K562 (cell line): ENCODE results near the gene AIMP2. TPM values are rescaled to one million over a fixed set of nuclear protein-coding genes. Genes with fewer than 3 reads are reported as not detected.

Experiments
- ATAC-seq: fragments of 200-7000 bp; cut with Tn5 transposase; 3 replicates; pipeline ENCODE4 v1.9.1; 2020; ENCODE audit warnings: moderate library complexity
- BruUV-seq: library from RNA; stranded (reverse); fragments of 400-500 nt; replicated peaks from 2 replicates; lab custom pipeline; 2021; lab: Mats Ljungman, UMichigan
- CTCF ChIA-PET: fragments of 300-600 bp; formaldehyde crosslinking; extraction: SDS; loops from one replicate; lab custom pipeline; 2021; ENCODE audit warnings: low intra/inter-chr PET ratio; lab: Yijun Ruan, JAX
- POLR2A ChIA-PET: fragments of 300-600, 350-650 bp; sonication (Branson Sonifier 250); formaldehyde crosslinking; extraction: SDS; loops from one replicate; lab custom pipeline; 2021; ENCODE audit warnings: antibody characterized with exemption, inconsistent platforms; lab: Yijun Ruan, JAX
- DNase-seq, 4 experiments: peaks; one replicate each; pipeline versions ENCODE4 v3.0.0 to v3.0.0-alpha.2; 2011 to 2018; ENCODE audit warnings: low spot score in 3 of 4, mixed read lengths in 3 of 4; ENCODE audit errors: extremely low read depth in 1 of 4
- FAIRE-seq: peaks from 2 replicates; lab custom pipeline; 2011; peaks lifted over from hg19 to GRCh38; lab: Jason Lieb, UNC
- H2AFZ ChIP-seq: 2 replicates; pipeline ENCODE4 v1.6.0; 2011; ENCODE audit warnings: low read depth, low read length, control low read depth, inconsistent platforms
- H3K27ac ChIP-seq: fragments of 200-600 bp; 3 replicates; pipeline ENCODE4 v1.8.0; 2011; ENCODE audit warnings: low read depth, mild to moderate bottlenecking, control low read depth, inconsistent platforms, low read length, moderate library complexity, mixed read lengths; ENCODE audit errors: extremely low read depth
- H3K27me3 ChIP-seq, 2 experiments: fragments of 300-600 bp in 1 of 2; 2 replicates in 1 of 2; 3 replicates in 1 of 2; pipeline versions ENCODE4 v1.6.0 to v1.8.0; 2011; ENCODE audit warnings: inconsistent platforms in 2 of 2, low read length in 2 of 2, mild to moderate bottlenecking in 1 of 2, mixed read lengths in 1 of 2, moderate library complexity in 1 of 2; ENCODE audit not compliant: control insufficient read depth in 2 of 2, insufficient read depth in 2 of 2
- H3K36me3 ChIP-seq: fragments of 300-600 bp; 3 replicates; pipeline ENCODE4 v1.8.0; 2011; ENCODE audit warnings: mild to moderate bottlenecking, low read length, inconsistent platforms; ENCODE audit not compliant: control insufficient read depth, insufficient read depth
- H3K4me1 ChIP-seq, 2 experiments: fragments of 200-600 bp in 1 of 2; replicated peaks in 1 of 2; 2 replicates in 1 of 2; 3 replicates in 1 of 2; pipeline versions ENCODE4 v1.5.1 to v1.8.0; 2011; ENCODE audit warnings: inconsistent platforms in 2 of 2, low read length in 2 of 2, mild to moderate bottlenecking in 1 of 2, mixed read lengths in 1 of 2, moderate library complexity in 1 of 2; ENCODE audit not compliant: control insufficient read depth in 2 of 2, insufficient read depth in 2 of 2
- H3K4me2 ChIP-seq: 2 replicates; pipeline ENCODE4 v1.6.1; 2011; ENCODE audit warnings: low read length, control low read depth, inconsistent platforms, mixed read lengths; ENCODE audit not compliant: insufficient read depth
- H3K4me3 ChIP-seq: fragments of 200-600 bp; sonication (generic), shearing (Covaris generic); 2 replicates; pipeline ENCODE4 v1.5.1; 2016; ENCODE audit warnings: control low read depth, inconsistent platforms
- H3K79me2 ChIP-seq: fragments of 200-600 bp; 3 replicates; pipeline ENCODE4 v1.8.0; 2011; ENCODE audit warnings: low read length, inconsistent platforms; ENCODE audit not compliant: control insufficient read depth, insufficient read depth
- H3K9ac ChIP-seq, 2 experiments: 2 replicates each; pipeline versions ENCODE4 v1.6.0 to v1.6.1; 2011; ENCODE audit warnings: low read depth in 2 of 2, low read length in 2 of 2, control low read depth in 1 of 2, inconsistent platforms in 1 of 2, mild to moderate bottlenecking in 1 of 2, mixed read lengths in 1 of 2; ENCODE audit not compliant: insufficient read depth in 1 of 2
- H3K9me1 ChIP-seq: one replicate; pipeline ENCODE4 v1.6.0; 2011; ENCODE audit warnings: inconsistent platforms, mild to moderate bottlenecking, low read length, moderate library complexity; ENCODE audit not compliant: control insufficient read depth, insufficient read depth
- H3K9me3 ChIP-seq: replicated peaks from 2 replicates; pipeline ENCODE4 v1.5.1; 2011; ENCODE audit warnings: low read depth, low read length, inconsistent platforms; ENCODE audit not compliant: control insufficient read depth, insufficient read depth
- H4K20me1 ChIP-seq: replicated peaks from 2 replicates; pipeline ENCODE4 v1.6.1; 2011; ENCODE audit warnings: low read length, inconsistent platforms, mixed read lengths; ENCODE audit not compliant: control insufficient read depth, insufficient read depth
- DEAF1 ChIP-seq: fragments of 450-650 bp; formaldehyde crosslinking; IDR thresholded peaks from 2 replicates; pipeline ENCODE4 v1.4.0; 2020; ENCODE audit warnings: mild to moderate bottlenecking, moderate library complexity
- ELF1 ChIP-seq: fragments of 200-800 bp; sonication (Bioruptor generic); IDR thresholded peaks from 2 replicates; pipeline ENCODE4 v1.6.1; 2016; ENCODE audit warnings: missing genetic modification characterization, missing compliant biosample characterization
- ELK1 ChIP-seq: sonication (generic); formaldehyde crosslinking; IDR thresholded peaks from 2 replicates; pipeline ENCODE4 v1.8.1; 2022; ENCODE audit warnings: missing genetic modification reagents
- KAT8 ChIP-seq: fragments of 450-650 bp; IDR thresholded peaks from 2 replicates; pipeline ENCODE4 v1.6.1; 2016; ENCODE audit warnings: low read depth, mild to moderate bottlenecking
- NUFIP1 ChIP-seq: fragments of 450-650 bp; IDR thresholded peaks from 2 replicates; pipeline ENCODE4 v1.6.1; 2018; ENCODE audit not compliant: partially characterized antibody
- POLR2G ChIP-seq: fragments of 200-400 bp; formaldehyde crosslinking; IDR thresholded peaks from 2 replicates; pipeline ENCODE4 v1.6.1; 2017; ENCODE audit warnings: low read depth, mild to moderate bottlenecking, antibody characterized with exemption, low read length, moderate library complexity
- RBM14 ChIP-seq: fragments of 200-400 bp; formaldehyde crosslinking; IDR thresholded peaks from 2 replicates; pipeline ENCODE4 v1.6.1; 2018; ENCODE audit warnings: low read depth, mild to moderate bottlenecking, low read length, moderate library complexity, borderline replicate concordance; ENCODE audit not compliant: insufficient read depth
- SPI1 ChIP-seq: IDR thresholded peaks from 2 replicates; pipeline ENCODE4 v1.6.1; 2011; ENCODE audit warnings: low read depth, low read length, control low read depth, borderline replicate concordance
- TARDBP ChIP-seq: fragments of 450-650 bp; IDR thresholded peaks from 2 replicates; pipeline ENCODE4 v1.6.1; 2016
- ZBTB2 ChIP-seq: fragments of 450-650 bp; IDR thresholded peaks from 2 replicates; pipeline ENCODE4 v1.6.1; 2016; ENCODE audit warnings: antibody characterized with exemption
- ZNF174 ChIP-seq: fragments of 250-450 bp; sonication (Bioruptor Pico); IDR thresholded peaks from 2 replicates; pipeline ENCODE4 v1.4.0; 2020; ENCODE audit warnings: mild to moderate bottlenecking
- ZNF696 ChIP-seq: fragments of 250-450 bp; sonication (Bioruptor Pico); conservative IDR thresholded peaks from 2 replicates; pipeline ENCODE4 v1.4.0; 2020; ENCODE audit warnings: mild to moderate bottlenecking, moderate library complexity
- ZNF699 ChIP-seq: fragments of 250-450 bp; sonication (Bioruptor Pico); IDR thresholded peaks from 2 replicates; pipeline ENCODE4 v1.8.0; 2021; ENCODE audit warnings: mild to moderate bottlenecking, moderate library complexity; ENCODE audit not compliant: insufficient replicate concordance
- WGBS: fragments of 100-300 bp; shearing (Covaris generic); methylation state at CpG from one replicate; pipeline ENCODE4 v1.1.6; 2016; ENCODE audit warnings: low coverage, mixed read lengths; ENCODE audit not compliant: insufficient coverage; ENCODE audit errors: missing lambda C conversion rate; 5-methylcytosine and 5-hydroxymethylcytosine counted together
- in situ Hi-C: fragments of 300-500 bp; cut with MboI; formaldehyde crosslinking; loops from 4 replicates; pipeline ENCODE4 v1.15.0; 2018; ENCODE audit warnings: inconsistent platforms, mixed read lengths
- intact Hi-C: fragments of 100-400 bp; cut with micrococcal nuclease; formaldehyde crosslinking; loops from 2 replicates; pipeline ENCODE4 v1.14.2; 2022
- polyA plus RNA-seq, 8 experiments: library from polyadenylated mRNA; depleted of rRNA in 4 of 8; stranded (reverse) in 5 of 8; unstranded in 3 of 8; fragments of >200 nt; fragmentation: Nextera tagmentation in 2 of 8; fragmentation: Illumina TruSeq in 1 of 8; extraction: Ambion mirVana in 2 of 8; extraction: Trizol in 1 of 8; gene quantifications; 2 replicates each; pipeline versions ENCODE4 v1.2.1 to v1.2.3, GENCODE V29; 2011 to 2014; ENCODE audit warnings: inconsistent platforms in 1 of 8, missing spikeins in 1 of 8
- total RNA-seq, 7 experiments: library from RNA; depleted of rRNA in 6 of 7; stranded (reverse); fragments of >200 nt in 6 of 7; fragmentation: Illumina TruSeq in 2 of 7; extraction: Trizol in 2 of 7; gene quantifications; 2 replicates each; pipeline versions ENCODE4 v1.2.1 to v1.2.3, GENCODE V29; 2011 to 2021; ENCODE audit warnings: low replicate concordance in 1 of 7

Gene AIMP2
- total and polyA plus RNA-seq, 9 of the 15 experiments (the other 6 are each of a cell fraction or from before 2014, with no cell fraction given): 47.5 to 84.9 (median 63.5) TPM

DNA sequence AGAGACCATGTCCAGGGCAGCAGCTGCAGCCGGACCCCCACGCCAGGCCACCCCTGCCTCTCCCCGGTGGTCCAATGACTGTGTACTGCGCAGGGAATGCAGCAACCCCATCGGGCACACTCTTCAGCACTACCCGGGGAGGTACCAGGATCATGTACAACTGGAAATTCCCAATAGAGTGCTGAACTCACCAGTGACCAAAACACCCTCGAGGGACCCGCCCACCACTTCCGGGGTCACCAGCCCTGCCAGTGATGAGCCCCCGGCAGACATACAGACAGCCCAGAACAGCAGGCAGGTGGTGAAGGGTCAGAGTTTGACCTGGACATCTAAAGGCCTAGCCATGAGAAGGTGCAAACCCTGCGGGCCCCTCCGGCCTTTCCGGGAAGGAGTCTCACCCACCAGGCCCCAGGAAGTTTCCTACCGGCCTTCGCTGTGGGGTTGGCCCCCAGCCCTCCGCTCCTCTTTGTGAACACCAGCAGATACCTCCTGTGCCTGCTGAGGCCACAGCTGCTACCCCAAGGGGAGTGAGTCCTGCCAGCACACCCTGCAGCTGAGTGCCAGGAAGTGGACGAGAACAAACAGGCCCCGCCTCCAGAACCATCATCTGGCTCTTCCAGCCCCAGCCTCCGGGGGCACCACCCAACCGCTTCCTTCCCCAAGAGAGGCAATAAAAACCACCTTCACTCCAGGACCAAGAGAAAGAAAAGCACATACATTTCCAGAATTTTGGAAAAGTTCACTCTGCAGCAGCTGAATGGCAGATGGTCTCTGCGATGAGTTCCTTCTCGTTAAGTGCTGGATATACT is 17.1 kb downstream of the AIMP2 start:
- H4K20me1 ChIP-seq: peaks cover 17% of the 10 kb centered on the region
- H3K4me3 ChIP-seq: no peak overlapping the region
- peaks cover 94% of the 10 kb centered on the region for H3K36me3 ChIP-seq
- H2AFZ ChIP-seq: no peak overlapping the region
- H3K4me2 ChIP-seq: no peak overlapping the region
- in situ Hi-C loops (no loop called here), intact Hi-C loops (no loop called here)
- H3K9me3 ChIP-seq: no peaks in the 10 kb centered on the region
- POLR2A ChIA-PET: interaction anchor here (0.9 to 1.7 kb wide), 3 partner anchors 9 to 31 kb away, joined by 3 to 7 read pairs (median 3); no protein-coding TSS in a partner anchor
- H3K9me1 ChIP-seq: peaks cover 6% of the 10 kb centered on the region
- WGBS: 89% methylated on average over 21 of the region's 22 CpGs
- FAIRE-seq (no peak), DNase-seq (peak; percentile 55 to 69 (median 64)), ATAC-seq (peak; percentile 75)
- CTCF ChIA-PET: no interaction called here
- no TSS peak for BruUV-seq
- H3K4me1 ChIP-seq: peaks cover 33 to 34% of the 10 kb centered on the region in 2 experiments; a peak in 4 of 5 replicates
- peak overlapping the region; percentile 40; the same call in 2 of the 3 replicates for H3K27ac ChIP-seq
- no peaks in the 10 kb centered on the region for H3K27me3 ChIP-seq
- peaks cover 19% of the 10 kb centered on the region; the same call in 1 of the 3 replicates for H3K79me2 ChIP-seq
- H3K9ac ChIP-seq: 0 out of 4 replicates have a peak overlapping the region, but pooled peaks of 1 of the 2 experiments have one; percentile 3
- TF ChIP-seq ZBTB2 (no peak), POLR2G (peak; percentile 58), RBM14 (0 out of 2 replicates have a peak, but pooled peaks have one; percentile 31), TARDBP (no peak), ZNF699 (no peak), ZNF174 (CRISPR knock-in tag) (no peak), ZNF696 (no peak), DEAF1 (0 out of 2 replicates have a peak, but pooled peaks have one; percentile 13), NUFIP1 (no peak), ELF1 (tag) (0 out of 2 replicates have a peak, but pooled peaks have one; percentile 33), KAT8 (no peak), ELK1 (CRISPR knock-in tag) (no peak), SPI1 (0 out of 2 replicates have a peak, but pooled peaks have one; percentile 25)
